Neural crest cell (in vitro differentiated cells): Measurements from ENCODE around the gene OR10H2. TPM values are rescaled to one million over a fixed set of nuclear protein-coding genes. Genes with fewer than 3 reads are reported as not detected.

Experiments
- DNase-seq: peaks from one replicate; pipeline ENCODE4 v3.0.0; 2021; ENCODE audit warnings: low read depth, mixed read lengths, low spot score
- H3K27ac Mint-ChIP-seq: one replicate; pipeline ENCODE4 v1.8.0; 2021; ENCODE audit warnings: mild to moderate bottlenecking, mixed read lengths; ENCODE audit not compliant: unreplicated experiment
- H3K27me3 Mint-ChIP-seq: 2 replicates; pipeline ENCODE4 v1.8.0; 2021; ENCODE audit warnings: low read depth, mild to moderate bottlenecking, mixed read lengths
- H3K36me3 Mint-ChIP-seq: 2 replicates; pipeline ENCODE4 v1.8.0; 2021; ENCODE audit warnings: low read depth, mild to moderate bottlenecking, mixed read lengths
- H3K4me1 Mint-ChIP-seq: 2 replicates; pipeline ENCODE4 v1.8.0; 2021; ENCODE audit warnings: mixed read lengths
- H3K4me3 Mint-ChIP-seq: one replicate; pipeline ENCODE4 v1.8.0; 2021; ENCODE audit warnings: mild to moderate bottlenecking, mixed read lengths
- H3K9me3 Mint-ChIP-seq: 2 replicates; pipeline ENCODE4 v1.8.0; 2021; ENCODE audit warnings: mixed read lengths
- CTCF ChIP-seq: fragments of 200-600 bp; sonication (generic); conservative IDR thresholded peaks from 2 replicates; pipeline ENCODE4 v1.5.0; 2021; ENCODE audit warnings: antibody characterized with exemption, mild to moderate bottlenecking
- total RNA-seq: library from RNA; stranded (reverse); gene quantifications from 2 replicates; pipeline ENCODE4 v1.2.1, GENCODE V29; 2021

The OR10H2 gene
- total RNA-seq, 1 donor from 2014 or later: not detected

- TF ChIP-seq CTCF: no peak
- Mint-ChIP-seq H3K27me3 (no peaks in the 10 kb centered on the region), H3K4me3 (no peak within 1 kb of the TSS), H3K9me3 (peaks cover 27% of the 10 kb centered on the region), H3K4me1 (no peaks in the 10 kb centered on the region), H3K27ac (no peak within 1 kb of the TSS), H3K36me3 (peaks cover 8% of the 10 kb centered on the region)
- DNase-seq: no peak
Measured at GRCh38 chr19:15737722-15738121, 9.9 kb downstream of the OR10H2 start, which contains the start of gene OR10H3. Gene OR10H3 (plus strand): TSS chr19:15737985. CDS start chr19:15741393, 3,408 bp downstream.

DNA sequence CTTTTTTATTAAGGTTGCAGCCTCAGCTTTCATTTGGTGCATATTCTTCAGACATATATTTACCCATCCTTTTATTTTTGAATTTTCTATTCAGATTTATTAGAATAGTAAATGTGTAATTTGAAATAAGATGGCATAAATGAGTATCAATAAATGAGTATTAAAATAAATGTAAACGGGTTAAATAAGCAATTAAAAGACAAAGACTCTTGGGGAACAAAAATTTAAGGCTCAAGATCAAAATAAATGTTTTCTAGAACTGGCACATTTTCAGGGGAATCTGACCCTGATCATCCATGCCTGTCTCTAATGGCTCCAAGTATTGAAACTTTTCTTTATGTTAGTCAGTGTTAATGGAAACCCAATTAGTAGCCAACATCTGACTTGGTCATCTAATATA, 13.0 kb downstream of the OR10H2 start:
- Mint-ChIP-seq H3K27ac (no peak overlapping the region), H3K4me3 (no peak overlapping the region), H3K27me3 (no peaks in the 10 kb centered on the region), H3K4me1 (no peaks in the 10 kb centered on the region), H3K9me3 (peaks cover 30% of the 10 kb centered on the region), H3K36me3 (peaks cover 11% of the 10 kb centered on the region)
- TF ChIP-seq CTCF: no peak
- DNase-seq: no peak

DNA sequence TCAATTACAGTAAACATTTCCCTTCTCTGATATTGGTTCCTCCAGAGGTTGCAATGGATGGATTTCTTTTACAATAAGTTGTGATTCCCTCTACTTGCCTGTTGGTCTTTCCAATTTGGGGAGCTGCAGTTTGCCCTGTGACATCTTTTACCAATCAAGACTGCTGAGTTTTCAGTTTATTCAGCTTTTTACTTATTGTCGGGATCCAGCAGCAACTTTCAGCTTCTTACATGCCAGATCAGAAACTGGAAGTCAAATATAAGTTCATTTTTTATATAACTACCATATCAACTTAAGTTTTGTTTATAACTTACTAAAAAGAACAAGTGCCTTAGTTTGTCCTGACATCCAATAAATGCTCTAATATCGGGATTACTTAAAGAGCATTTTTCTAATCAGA, 20.4 kb downstream of the OR10H2 start:
- no peaks in the 10 kb centered on the region for H3K27me3 Mint-ChIP-seq
- no peaks in the 10 kb centered on the region for H3K4me1 Mint-ChIP-seq
- H3K27ac Mint-ChIP-seq: no peak overlapping the region
- no peak overlapping the region for H3K4me3 Mint-ChIP-seq
- H3K36me3 Mint-ChIP-seq: peaks cover 4% of the 10 kb centered on the region
- no peak for TF ChIP-seq CTCF
- DNase-seq: no peak
- peaks cover 24% of the 10 kb centered on the region for H3K9me3 Mint-ChIP-seq

DNA sequence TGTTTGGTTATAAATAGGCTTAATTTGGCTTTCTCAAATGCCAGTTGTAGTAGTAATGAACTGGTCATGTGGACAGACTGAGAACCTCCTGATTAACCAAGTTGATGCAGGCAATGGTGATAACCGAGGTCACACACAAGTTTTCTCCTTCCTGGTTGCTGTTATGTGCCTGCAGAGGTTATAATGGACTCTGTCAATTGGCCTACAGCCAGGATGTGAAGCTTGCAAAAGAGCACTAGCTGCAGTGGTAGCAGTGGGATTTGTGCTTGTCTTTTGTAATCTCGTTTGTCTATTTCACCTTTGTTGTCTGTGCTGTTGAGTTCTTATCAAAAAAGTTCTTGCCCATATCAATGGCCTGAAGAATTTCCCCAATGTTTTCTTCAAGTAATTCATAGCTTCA, 30.6 kb downstream of the OR10H2 start:
- no peak for TF ChIP-seq CTCF
- peaks cover 17% of the 10 kb centered on the region for H3K9me3 Mint-ChIP-seq
- no peak overlapping the region for H3K4me3 Mint-ChIP-seq
- no peaks in the 10 kb centered on the region for H3K36me3 Mint-ChIP-seq
- H3K27ac Mint-ChIP-seq: no peak overlapping the region
- H3K27me3 Mint-ChIP-seq: no peaks in the 10 kb centered on the region
- no peak for DNase-seq
- no peaks in the 10 kb centered on the region for H3K4me1 Mint-ChIP-seq

- no peaks in the 10 kb centered on the region for H3K36me3 Mint-ChIP-seq
- no peak for DNase-seq
- TF ChIP-seq CTCF: no peak
- no peaks in the 10 kb centered on the region for H3K27me3 Mint-ChIP-seq
- H3K4me1 Mint-ChIP-seq: no peaks in the 10 kb centered on the region
- no peak overlapping the region for H3K4me3 Mint-ChIP-seq
- H3K27ac Mint-ChIP-seq: no peak overlapping the region
- H3K9me3 Mint-ChIP-seq: peaks cover 18% of the 10 kb centered on the region
Measured at GRCh38 chr19:15759962-15760565, 32.2 kb downstream of the OR10H2 start.
